HG03135 (cell line): Measurements from ENCODE around the gene DSCAM.

Experiments
- ATAC-seq: cut with Tn5 transposase; IDR thresholded peaks from one replicate; pipeline ENCODE4 v1.9.1; 2021; ENCODE audit warnings: mild to moderate bottlenecking, moderate library complexity; ENCODE audit not compliant: unreplicated experiment

The DSCAM gene

GRCh38 chr21:40153351-40153750 lies 693.6 kb downstream of the DSCAM start:
- no peak for ATAC-seq

DNA sequence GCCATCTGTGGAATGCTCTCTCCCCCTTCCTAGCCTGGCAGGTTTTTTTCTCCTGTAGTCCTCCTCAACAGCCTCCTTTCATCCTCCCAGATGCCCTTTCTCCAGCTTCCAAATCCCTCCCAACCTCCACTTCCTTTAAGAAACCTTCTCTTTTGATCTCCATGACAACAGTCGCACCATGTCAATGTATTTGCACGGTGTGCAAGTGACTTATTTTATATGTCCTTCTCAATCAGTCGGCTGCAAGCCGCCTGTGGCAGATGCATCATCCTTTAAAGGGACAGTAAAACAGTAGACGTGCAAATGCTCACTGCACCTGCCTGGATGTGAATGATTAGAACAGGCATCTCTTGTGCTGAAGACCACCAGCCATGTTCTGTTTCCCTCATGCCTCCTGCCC lies 694.5 kb downstream of the DSCAM start:
- ATAC-seq: no peak

DNA sequence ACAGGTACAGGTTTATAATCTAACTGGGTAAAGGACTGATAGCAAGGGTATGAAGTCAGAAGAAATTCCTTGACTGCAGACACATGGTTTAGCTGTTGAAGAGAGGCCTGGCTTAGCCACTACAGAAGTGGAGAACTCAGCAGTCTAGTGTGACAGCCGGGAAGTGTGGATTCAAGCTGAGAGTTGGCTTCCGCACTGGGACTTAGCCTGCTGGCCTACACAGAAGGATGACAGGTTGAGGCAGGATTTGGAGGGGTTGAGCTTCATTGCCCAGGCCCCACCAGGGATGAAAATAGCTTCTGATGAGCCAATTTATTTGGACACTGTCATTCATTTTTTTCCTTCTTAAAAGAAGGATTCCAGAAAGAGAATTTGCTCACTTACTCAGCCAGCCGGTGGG lies 695.3 kb downstream of the DSCAM start:
- ATAC-seq: no peak

- ATAC-seq: no peak
These were observed 700.6 kb downstream of the DSCAM start for GRCh38 chr21:40146216-40146837.

- no peak for ATAC-seq
These were observed 703.0 kb downstream of the DSCAM start for GRCh38 chr21:40143822-40144525.

DNA sequence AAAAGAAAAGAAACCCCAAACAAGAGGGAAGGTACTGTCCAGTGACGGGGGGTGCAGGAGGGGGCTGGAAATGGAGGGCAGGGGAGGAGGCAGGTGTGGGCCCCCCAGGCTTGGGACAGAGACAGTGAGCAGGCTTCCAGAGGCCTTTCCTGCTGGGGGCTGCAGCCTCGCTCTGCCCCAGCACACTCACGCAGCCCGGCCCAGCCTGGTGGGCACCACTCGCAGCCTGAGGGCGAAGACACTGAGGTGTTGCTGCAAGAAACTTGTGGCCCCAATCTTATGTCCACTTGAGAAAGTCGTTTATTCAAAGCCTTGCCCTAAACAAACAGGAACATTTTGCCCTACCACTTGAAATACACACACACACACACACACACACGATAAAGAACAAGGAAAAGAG lies 705.3 kb downstream of the DSCAM start:
- no peak for ATAC-seq

- no peak for ATAC-seq
These were observed 706.3 kb downstream of the DSCAM start for GRCh38 chr21:40140675-40141074.

DNA sequence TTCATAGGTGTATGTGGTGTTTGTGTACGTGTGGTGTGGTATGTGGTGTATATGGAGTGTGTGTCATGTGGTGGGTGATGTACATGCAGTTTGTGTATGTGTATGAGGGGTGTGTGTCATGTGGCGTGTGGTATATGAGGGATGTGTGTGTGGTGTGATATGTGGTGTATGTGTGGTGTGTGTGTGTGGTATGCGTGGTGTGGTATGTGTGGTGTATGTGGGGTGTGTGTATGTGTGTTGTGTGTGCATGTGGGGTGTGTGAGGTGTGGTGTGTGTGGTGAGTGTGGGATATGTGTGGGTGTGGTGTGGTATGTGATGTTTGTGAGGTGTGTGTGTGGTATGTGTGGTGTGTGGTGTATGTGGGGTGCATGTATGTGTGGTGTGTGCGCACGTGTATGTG lies 707.3 kb downstream of the DSCAM start:
- ATAC-seq: no peak

- no peak for ATAC-seq
These were observed 710.4 kb downstream of the DSCAM start for GRCh38 chr21:40136571-40136970.

GRCh38 chr21:40134731-40135492 lies 712.0 kb downstream of the DSCAM start:
- no peak for ATAC-seq

DNA sequence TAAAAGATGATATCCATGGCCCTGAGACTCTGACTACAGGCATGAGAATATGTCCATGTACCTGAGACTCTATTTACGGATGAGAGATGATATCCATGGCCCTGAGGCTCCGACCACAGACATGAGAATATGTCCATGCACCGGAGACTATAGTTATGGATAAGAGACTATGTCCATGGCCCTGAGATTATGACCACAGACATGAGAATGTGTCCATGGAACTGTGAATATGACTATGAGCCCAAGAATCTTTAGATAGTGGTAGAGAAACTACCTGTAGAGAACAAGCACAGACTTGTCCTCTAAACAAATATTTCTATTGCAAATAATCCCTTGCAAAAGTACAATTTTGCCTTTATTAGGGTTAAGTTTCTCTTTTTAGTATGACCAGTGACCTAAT lies 716.5 kb downstream of the DSCAM start:
- ATAC-seq: no peak

DNA sequence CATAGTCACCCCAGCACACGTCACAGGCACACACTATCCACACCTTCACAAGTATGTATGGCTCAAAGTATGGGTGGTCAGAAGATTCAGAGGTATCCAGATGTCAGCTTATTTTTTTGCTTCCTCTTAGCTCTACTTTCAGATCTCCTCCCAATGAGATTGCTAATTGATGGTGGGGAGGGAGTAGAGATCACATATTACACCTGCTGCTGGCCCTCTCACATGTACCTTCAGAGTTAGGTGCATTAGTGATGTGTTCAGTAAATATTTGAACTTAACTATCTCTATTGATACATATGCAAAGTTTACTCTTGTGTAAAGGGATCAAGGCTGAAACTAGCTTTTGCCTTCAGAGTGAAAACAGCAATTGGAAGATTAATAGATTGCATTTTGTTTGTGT lies 717.1 kb downstream of the DSCAM start:
- ATAC-seq: no peak

DNA sequence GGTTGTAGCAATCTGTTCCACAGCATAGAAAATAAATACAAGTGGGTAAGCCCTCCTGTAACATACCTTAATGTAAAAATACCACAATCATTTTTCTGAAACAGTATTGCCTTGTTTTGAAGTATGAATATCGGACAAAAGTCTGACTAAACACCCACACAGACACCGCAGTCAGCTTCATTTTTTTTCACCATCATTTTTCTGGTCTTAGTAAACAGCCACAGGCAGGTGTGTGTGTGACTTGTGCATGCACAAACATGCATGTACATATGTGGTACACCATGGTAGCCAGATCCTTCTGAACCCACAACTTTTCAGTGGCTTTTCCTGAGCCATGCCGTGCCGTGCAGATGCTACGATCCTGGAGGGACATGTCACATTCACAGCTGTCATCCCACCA lies 718.1 kb downstream of the DSCAM start:
- no peak for ATAC-seq

DNA sequence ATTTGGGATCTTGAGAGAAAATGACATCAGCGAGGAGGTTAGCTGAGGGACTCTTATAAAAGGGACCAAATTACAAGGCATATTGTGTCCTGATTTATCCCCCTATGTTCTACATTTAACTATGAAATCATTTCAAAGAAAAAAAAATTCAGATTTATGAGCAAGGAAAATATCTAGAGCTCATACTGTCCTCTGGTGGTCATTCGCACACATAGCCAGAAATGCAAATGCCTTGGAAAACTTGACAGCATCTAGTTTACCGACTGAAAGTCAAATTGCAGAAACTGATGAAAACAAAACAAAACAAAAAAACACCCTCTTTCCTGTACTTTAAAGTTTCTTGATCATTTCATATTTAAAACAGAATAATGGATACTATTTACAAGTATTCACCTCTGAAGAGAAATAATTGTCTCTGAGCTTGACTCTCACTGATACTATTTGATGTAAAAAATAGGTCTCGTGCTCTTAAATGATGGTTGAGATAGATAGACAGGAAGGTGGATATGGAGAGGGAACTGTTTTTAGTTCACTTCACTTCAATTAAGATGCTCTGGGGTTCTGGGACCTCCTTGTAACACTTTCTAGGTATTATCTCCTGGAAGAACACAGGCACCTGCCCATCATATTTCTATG lies 725.9 kb downstream of the DSCAM start:
- ATAC-seq: no peak

DNA sequence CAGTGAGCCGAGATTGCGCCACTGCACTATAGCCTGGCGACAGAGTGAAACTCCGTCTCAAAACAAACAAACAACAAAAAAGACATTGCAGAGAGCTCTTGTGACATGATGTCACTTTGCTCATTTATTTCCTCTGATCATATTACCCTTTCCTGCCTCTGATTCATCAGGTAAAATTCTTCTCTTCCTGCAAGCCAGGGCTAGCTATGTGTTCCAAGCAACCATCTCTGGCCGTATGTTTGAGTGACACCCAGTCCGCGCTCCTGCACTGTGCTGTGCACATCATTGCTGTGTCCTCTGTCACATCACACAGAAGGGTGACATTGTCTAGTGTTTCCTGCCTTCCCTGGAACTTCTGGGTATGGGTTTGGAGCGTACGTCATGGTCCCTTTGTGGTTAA lies 728.4 kb downstream of the DSCAM start:
- no peak for ATAC-seq

- no peak for ATAC-seq
These were observed 729.7 kb downstream of the DSCAM start for GRCh38 chr21:40117236-40117635.

GRCh38 chr21:40115775-40116174 lies 731.2 kb downstream of the DSCAM start:
- ATAC-seq: no peak

DNA sequence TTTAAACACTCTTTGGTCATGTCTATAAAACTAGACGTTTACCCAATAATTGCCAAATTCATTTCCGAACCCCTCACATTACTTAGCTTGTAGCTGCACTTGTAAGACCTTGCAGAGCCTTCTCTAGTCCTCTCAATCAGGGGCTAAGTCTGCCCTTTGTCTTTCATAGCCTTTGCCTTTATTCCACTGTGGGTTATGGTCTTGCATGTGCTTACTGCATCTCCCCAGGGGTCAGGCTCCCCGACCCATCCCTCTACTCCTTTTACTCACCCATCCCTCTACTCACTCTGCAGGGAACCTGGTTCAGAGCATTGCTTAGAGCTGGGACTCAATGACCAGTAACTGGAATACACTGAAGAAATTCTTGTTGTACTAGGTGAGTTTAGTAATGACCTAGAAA lies 744.3 kb downstream of the DSCAM start:
- no peak for ATAC-seq

- no peak for ATAC-seq
These were observed 747.1 kb downstream of the DSCAM start for GRCh38 chr21:40099809-40100208.

GRCh38 chr21:40095477-40095876 lies 751.5 kb downstream of the DSCAM start:
- ATAC-seq: no peak

DNA sequence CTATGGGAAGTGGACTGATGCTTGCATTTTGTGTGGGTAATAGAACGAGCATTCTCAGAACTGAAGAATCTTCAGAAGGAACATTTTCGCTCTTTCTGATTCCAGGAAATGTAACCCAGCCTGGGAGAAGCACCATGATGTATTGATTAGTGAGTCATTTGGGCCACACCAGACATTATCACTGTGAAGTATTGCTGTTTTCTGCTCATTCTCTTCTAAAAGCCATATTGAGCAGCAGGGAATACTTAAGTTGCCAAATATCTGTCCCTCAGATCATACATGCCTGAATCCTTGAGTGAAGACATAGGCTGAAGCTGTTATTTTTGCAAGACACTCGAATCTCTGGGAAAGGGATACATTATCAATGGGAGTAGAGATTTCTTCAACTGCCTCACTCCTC lies 766.6 kb downstream of the DSCAM start:
- ATAC-seq: no peak

- ATAC-seq: no peak
These were observed 772.2 kb downstream of the DSCAM start for GRCh38 chr21:40074710-40075109.
